K562 (cell line): ENCODE data around the gene CCDC102B.

Experiments
- CREM ChIP-seq: IDR thresholded peaks from 2 replicates; pipeline ENCODE4 v1.6.1; 2014; ENCODE audit warnings: antibody characterized with exemption, low read depth
- EP300 ChIP-seq: IDR thresholded peaks from 2 replicates; pipeline ENCODE4 v1.6.1; 2012; ENCODE audit warnings: low read length, improper control_type of control experiment
- EZH2 ChIP-seq: IDR thresholded peaks from 2 replicates; pipeline ENCODE4 v1.6.1; 2012; ENCODE audit warnings: low read depth, mild to moderate bottlenecking, inconsistent platforms, low read length, borderline replicate concordance
- HMGN3 ChIP-seq: IDR thresholded peaks from 2 replicates; pipeline ENCODE4 v1.6.1; 2011; ENCODE audit warnings: borderline replicate concordance, low read depth, mild to moderate bottlenecking, mixed read lengths, low read length; ENCODE audit not compliant: insufficient read length; ENCODE audit errors: extremely low read depth
- MAX ChIP-seq: sonication (generic); formaldehyde crosslinking; IDR thresholded peaks from 2 replicates; pipeline ENCODE4 v1.9.0; 2022; ENCODE audit warnings: mild to moderate bottlenecking, missing genetic modification reagents
- SIX5 ChIP-seq, 2 experiments: IDR thresholded peaks; 2 replicates each; pipeline ENCODE4 v1.6.1; 2011; ENCODE audit warnings: low read length in 2 of 2, borderline replicate concordance in 1 of 2, low read depth in 1 of 2, mild to moderate bottlenecking in 1 of 2, moderate library complexity in 1 of 2; ENCODE audit not compliant: insufficient read depth in 1 of 2
- STAT5B ChIP-seq: fragments of 250-450 bp; sonication (Bioruptor Pico); IDR thresholded peaks from 2 replicates; pipeline ENCODE4 v1.8.0; 2021; ENCODE audit warnings: mild to moderate bottlenecking, inconsistent platforms
- ZFP91 ChIP-seq: sonication (generic); formaldehyde crosslinking; IDR thresholded peaks from 2 replicates; pipeline ENCODE4 v1.8.0; 2022; ENCODE audit warnings: mild to moderate bottlenecking, missing genetic modification reagents
- ZNF274 ChIP-seq: IDR thresholded peaks from 2 replicates; pipeline ENCODE4 v1.6.1; 2011; ENCODE audit warnings: low read depth, mild to moderate bottlenecking, low read length, moderate library complexity, borderline replicate concordance
- TF ChIP-seq, protein P1 (sequence below): sonication (generic); formaldehyde crosslinking; IDR thresholded peaks from 2 replicates; pipeline ENCODE4 v1.8.1; 2023; ENCODE audit warnings: mild to moderate bottlenecking, missing genetic modification reagents
- TF ChIP-seq, protein P2 (sequence below), 3 experiments: IDR thresholded peaks in 2 of 3; conservative IDR thresholded peaks in 1 of 3; 2 replicates each; pipeline ENCODE4 v1.5.1; 2011 to 2012; ENCODE audit warnings: low read length in 3 of 3, mild to moderate bottlenecking in 3 of 3, control low read depth in 2 of 3, improper control_type of control experiment in 1 of 3, inconsistent platforms in 1 of 3, low read depth in 1 of 3, mixed read lengths in 1 of 3, moderate library complexity in 1 of 3; ENCODE audit not compliant: insufficient read depth in 2 of 3
- TF ChIP-seq, protein P3 (sequence below): fragments of 200-400 bp; formaldehyde crosslinking; IDR thresholded peaks from 2 replicates; pipeline ENCODE4 v1.6.1; 2017; ENCODE audit warnings: mild to moderate bottlenecking, low read depth, low read length, moderate library complexity

GRCh38 chr18:69021211-69021805 lies 223.4 kb downstream of the CCDC102B start:
- TF ChIP-seq CREM (no peak), ZFP91 (CRISPR knock-in tag) (no peak), STAT5B (CRISPR knock-in tag) (no peak), HMGN3 (no peak), EZH2 (no peak), ZNF274 (no peak), SIX5 (IDR thresholded peaks at IDR 0.05; ENCODE audit: borderline replicate concordance in 1 of 2, insufficient read depth in 1 of 2, low read depth in 1 of 2, low read length in 2 of 2) (no peak), MAX (CRISPR knock-in tag) (no peak), EP300 (no peak)
- TF ChIP-seq, protein P1, sequence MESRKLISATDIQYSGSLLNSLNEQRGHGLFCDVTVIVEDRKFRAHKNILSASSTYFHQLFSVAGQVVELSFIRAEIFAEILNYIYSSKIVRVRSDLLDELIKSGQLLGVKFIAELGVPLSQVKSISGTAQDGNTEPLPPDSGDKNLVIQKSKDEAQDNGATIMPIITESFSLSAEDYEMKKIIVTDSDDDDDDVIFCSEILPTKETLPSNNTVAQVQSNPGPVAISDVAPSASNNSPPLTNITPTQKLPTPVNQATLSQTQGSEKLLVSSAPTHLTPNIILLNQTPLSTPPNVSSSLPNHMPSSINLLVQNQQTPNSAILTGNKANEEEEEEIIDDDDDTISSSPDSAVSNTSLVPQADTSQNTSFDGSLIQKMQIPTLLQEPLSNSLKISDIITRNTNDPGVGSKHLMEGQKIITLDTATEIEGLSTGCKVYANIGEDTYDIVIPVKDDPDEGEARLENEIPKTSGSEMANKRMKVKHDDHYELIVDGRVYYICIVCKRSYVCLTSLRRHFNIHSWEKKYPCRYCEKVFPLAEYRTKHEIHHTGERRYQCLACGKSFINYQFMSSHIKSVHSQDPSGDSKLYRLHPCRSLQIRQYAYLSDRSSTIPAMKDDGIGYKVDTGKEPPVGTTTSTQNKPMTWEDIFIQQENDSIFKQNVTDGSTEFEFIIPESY (CRISPR knock-in tag), result no peak
- TF ChIP-seq, protein P2, sequence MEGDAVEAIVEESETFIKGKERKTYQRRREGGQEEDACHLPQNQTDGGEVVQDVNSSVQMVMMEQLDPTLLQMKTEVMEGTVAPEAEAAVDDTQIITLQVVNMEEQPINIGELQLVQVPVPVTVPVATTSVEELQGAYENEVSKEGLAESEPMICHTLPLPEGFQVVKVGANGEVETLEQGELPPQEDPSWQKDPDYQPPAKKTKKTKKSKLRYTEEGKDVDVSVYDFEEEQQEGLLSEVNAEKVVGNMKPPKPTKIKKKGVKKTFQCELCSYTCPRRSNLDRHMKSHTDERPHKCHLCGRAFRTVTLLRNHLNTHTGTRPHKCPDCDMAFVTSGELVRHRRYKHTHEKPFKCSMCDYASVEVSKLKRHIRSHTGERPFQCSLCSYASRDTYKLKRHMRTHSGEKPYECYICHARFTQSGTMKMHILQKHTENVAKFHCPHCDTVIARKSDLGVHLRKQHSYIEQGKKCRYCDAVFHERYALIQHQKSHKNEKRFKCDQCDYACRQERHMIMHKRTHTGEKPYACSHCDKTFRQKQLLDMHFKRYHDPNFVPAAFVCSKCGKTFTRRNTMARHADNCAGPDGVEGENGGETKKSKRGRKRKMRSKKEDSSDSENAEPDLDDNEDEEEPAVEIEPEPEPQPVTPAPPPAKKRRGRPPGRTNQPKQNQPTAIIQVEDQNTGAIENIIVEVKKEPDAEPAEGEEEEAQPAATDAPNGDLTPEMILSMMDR (IDR thresholded peaks at IDR 0.05 in 2 of 3, conservative IDR thresholded peaks at IDR 0.05 in 1 of 3; ENCODE audit: insufficient read depth in 2 of 3, low read depth in 1 of 3, low read length in 3 of 3), result no peak
- TF ChIP-seq, protein P3, sequence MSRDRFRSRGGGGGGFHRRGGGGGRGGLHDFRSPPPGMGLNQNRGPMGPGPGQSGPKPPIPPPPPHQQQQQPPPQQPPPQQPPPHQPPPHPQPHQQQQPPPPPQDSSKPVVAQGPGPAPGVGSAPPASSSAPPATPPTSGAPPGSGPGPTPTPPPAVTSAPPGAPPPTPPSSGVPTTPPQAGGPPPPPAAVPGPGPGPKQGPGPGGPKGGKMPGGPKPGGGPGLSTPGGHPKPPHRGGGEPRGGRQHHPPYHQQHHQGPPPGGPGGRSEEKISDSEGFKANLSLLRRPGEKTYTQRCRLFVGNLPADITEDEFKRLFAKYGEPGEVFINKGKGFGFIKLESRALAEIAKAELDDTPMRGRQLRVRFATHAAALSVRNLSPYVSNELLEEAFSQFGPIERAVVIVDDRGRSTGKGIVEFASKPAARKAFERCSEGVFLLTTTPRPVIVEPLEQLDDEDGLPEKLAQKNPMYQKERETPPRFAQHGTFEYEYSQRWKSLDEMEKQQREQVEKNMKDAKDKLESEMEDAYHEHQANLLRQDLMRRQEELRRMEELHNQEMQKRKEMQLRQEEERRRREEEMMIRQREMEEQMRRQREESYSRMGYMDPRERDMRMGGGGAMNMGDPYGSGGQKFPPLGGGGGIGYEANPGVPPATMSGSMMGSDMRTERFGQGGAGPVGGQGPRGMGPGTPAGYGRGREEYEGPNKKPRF, result no peak
